Stimulated activated CD8-positive, alpha-beta memory T cell treated with anti-CD3 and anti-CD28 coated beads, Interleukin-15, amount 100 ng/mL, for 4 hours (primary cell): Measurements from ENCODE around the gene ZNF492.
"Not testable (repeated sequence)": the region's sequence is repeated elsewhere in the genome, so short reads cannot be mapped to it uniquely, and the experiment has no call there.

Source experiments
- DNase-seq, 2 donors: peaks; one replicate each; pipeline ENCODE4 v3.0.0-alpha.2; 2020; ENCODE audit warnings: low read depth in 2 of 2

ZNF492 gene

DNA sequence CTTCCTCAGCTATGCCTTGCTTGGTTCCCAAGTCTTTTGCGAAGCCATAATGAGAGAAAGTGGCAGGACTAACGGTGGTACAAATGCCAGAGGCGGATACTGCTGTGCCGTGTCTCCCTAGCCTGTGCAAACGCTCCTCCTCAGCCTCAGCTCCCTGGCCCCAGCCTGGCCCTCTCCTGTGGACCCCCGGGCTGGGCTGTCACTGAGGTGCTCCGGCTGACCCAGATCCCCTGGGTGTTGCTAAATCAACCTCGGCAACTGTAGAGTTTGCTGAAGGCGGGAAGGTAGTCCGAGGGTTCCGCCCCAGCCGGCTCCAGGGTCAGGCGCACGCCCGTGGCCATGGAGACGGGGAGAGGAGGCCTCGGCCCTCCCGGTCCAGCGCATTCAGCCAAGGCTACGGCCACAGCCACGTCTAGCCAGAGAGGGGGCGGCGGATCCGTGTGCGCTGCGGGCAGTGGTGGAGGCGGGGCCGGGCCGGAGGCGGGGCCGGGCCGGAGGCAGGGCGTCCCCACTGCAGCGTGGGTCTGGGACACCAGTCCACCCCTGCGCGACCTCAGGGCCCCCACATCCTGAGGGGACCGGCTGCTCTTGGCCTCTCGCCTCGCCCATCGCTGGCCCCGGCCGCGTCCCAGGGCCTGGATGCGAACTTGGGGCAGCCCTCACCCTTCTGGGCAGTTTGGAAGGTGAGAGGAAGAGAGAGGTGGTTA, 16.4 kb upstream of the ZNF492 start:
- no peak for DNase-seq

DNA sequence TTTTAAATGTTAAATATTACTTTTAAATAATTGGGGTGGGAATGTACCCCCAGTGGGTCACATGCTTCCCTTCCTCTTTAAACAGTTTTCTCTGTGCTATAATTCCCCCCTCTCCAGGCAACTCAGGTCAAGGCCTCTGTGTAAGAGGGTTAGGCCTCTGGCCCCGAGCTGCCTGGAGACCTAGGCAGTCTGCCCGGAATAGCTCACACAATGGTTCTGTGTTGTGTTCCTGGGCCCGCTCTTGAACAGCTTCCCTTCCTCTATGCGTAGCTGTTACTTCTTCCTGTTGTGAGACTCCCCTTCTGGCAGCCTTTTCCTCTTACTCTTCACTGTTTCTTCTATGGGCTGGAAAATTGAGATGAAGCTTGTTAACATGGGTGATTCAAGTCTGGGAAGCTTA, 14.8 kb upstream of the ZNF492 start:
- DNase-seq: no peak

DNA sequence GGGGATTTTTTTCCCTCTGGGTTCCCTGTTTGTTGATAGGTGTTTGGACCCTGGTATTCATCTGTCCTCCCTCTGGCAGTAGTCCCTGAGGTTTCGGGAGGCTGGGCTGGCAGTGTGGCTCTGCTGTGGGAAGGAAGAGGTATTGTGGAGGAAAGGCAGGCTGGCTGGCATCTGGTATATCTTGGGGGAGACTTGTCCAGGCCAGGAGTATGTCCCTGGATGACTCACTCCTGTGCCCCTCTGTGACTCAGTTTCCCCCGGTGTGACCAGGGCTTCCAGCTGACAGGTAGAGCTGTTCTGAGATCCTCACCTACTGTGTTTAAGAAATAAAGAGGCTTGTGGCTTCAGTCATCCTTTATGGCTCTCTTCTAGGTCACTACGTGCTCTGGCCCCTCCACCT, 14.2 kb upstream of the ZNF492 start:
- DNase-seq: no peak

DNA sequence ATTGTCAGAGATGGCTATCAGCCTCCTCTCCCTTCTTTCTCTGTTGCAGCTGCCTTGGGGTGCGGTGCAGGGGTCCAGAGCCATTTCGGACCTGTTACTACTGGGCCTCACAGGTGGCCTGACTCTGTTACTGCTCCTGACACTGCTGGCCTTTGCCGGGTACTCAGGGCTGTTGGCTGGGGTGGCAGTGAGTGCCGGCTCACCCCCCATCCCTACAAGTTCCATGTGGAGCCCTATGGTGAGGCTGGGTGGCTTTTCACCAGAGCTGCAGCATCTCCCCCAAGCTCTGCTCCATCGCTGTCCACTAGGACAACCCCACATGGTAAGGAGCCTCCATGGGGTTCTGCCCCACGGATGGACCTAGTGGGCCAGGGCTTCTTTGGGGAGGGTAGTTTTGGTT, 13.7 kb upstream of the ZNF492 start:
- no peak for DNase-seq

DNA sequence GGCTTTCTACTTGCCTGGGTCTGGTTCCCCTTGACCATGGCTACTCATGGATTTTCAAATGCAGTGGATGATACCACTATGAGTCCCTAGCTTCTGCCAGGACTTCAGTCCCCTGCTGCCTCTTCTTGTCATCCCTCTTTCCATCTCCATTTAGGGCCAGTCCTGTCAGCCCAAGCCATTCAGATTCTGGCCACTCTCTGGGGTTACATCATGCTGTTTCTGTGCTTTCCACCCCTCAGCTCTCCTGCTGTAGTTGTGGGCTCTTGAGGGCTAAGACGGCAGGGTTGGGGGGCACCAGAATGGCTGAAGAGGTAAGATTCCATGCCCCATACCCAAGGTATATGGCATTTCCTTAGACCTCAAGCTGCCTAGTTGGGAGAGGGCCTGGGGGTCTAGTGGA, 13.2 kb upstream of the ZNF492 start:
- no peak for DNase-seq

DNA sequence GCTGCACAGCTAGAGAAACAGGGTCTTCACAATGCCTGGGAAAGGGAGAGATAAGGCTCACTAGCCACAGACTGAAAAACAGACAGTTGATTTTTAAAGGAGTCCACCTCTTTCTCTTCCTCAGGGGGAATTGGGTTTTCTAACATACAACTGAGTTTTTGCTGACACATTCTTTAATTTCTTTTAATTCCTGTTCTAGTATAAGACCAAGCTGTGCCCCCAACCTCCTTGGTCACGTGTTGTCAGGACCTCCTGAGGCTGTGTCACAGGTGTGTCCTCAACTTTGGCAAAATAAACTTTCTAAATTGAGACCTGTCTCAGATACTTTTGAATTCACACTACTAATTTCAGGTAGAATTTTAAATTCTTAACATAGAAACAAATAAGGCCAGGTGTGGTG, 12.1 kb upstream of the ZNF492 start:
- DNase-seq: no peak

DNA sequence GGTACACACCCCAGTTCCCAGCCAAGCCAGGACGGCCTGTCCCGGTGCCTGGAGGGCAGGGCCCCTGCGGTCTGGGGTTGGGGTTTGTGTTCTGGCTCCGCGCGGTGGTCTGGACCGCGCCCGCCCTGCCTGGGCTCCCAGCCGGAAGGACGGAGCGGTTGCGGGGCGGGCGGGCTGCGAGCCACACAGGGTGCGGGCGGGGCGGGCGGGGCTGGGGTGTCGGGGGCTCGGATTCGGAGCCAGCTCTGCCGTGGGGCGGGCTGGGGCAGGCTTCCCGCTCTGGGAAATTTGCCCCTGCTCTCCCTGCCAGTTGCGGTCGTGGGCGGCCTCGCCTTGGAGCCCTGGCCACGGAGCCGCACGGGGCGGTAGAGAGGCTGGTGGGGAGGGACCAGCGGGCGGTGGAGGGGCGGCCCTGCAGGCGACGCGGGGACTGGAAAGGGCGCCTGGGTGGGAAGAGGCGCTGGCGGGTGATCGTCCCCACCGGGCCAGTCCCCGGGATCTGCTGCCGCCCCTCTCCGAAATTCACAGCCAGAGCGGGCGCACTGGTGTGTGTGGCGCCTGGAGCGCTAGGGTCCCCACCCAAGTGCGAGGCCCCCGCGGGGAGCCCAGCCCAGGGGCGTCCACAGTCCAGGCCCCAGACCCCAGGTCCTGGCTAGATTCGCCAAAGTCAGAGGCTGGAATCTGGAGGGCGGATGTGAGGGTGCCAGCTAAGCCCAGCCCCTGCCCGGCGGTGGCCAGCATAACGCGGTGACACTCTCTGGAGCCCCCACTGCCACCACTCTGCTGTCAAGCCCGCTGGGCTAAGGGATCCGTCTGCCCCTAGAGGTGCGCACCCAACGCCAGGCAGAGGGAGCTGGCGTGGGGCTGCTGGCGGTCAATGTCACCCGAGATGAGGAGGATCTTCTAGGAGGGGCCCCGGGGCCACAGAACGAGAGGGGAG, 11.0 kb upstream of the ZNF492 start:
- DNase-seq: no peak

DNA sequence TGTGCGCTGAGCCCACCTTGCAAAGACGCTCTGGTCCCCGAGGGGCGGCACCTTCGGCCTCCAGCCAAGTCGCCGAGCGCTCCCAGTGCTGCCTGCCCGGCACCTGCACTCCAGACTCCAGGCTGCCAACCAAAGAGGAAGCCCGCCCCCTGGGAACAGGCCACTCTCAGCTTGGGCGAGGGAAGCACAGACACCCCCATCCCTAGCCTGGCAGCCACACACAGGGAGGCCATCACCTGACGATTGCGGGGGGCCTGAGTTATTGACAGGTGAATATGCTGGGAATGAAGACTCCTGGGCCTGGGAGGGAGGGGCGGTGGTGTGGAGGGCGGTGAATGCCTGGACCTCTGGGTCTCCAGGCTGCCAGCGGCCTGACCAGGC, 10.3 kb upstream of the ZNF492 start:
- DNase-seq: no peak

DNA sequence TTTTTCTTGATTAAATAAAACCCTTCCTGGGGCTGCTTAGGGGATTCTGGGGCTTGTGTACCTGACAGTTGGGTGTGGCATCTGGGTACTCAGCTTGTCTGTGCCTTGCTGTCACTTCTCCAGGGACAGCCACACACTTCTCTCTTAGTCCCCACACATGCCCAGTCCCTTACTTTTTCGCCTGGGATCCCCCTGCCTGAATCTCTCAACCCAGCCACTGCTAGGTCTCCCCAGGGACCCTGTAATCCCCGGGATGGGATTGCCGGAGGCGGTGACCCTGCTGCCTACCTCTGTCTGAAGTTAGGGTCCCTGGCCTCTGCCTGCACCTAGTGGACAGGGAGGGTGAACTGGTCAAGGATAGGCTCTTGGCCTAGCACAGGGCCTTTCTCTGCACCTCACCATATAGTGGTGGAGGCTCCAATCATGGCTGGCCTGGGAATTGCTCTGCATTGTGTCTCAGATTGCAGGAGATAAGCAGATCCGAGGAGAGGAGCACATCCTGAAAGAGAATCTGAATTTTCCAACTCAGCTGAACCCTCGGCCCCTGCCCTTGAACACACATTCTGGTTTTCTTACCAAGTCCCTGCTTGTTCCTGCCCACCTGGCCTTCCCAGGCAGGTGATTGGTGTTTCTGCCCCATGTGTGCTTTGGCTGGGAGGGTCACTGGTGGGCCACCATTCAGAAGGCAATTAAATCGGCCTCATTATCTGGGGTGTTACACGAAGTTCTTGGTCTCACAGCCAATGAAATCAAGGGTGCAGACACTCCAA, 8.7 kb upstream of the ZNF492 start:
- no peak for DNase-seq

DNA sequence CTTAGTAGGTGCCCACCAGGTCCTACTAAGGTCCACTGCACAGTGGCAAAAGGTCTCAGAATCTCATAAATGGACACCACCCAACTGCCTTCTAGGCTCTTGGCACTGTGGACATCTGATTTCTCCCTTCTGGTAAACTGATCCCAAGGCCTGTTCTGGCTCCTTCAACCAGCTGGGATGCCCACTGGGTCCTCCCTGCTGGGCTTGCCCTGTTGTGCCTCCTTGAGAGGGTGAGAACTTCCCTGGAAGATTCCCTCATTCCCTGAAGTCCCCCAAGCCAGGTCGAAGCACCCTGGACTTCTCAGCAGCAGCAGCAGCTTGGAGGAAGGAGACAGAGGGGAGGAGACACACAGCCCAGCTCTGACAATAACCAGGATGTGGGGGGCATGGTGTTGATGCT, 6.6 kb upstream of the ZNF492 start:
- no peak for DNase-seq

DNA sequence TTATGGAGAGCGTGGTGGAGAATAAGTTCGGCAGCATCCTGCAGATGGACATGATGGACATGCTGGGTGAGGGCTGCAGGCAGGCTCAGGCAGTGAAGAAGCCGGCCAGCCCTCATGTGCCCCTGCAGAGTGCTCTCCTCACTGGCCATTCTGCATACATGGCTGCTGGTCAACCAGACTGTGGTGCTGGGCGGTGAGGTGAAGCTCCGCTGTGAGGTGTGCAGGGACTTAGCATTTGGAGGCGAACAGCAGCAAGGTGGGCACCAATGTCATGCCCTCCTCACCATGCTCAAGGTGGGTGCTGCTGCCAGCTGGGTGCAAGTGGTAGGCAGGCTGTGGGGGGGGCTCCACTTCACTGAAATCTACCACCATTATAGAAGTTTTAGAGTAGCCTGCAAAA, 5.7 kb upstream of the ZNF492 start:
- no peak for DNase-seq

DNA sequence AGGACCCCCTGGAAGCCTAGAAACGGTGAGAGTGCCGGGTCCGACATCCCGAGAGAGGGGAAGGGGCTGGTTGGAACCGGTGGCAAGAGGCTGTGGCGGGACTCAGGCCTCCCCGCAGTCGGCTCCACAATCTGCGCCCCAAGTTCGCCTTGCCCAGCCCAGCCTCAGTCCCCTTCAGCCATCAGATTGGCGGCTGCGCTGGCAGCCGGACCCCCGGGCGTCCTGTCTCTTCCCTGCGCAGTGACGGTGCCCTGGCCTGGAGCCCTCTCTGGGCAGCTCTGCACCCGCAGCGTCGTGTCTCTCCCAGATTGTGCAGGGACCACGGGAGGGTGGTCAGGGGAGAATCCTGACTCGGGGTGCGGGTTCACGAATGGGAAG, 315 bp downstream of the ZNF492 start:
- DNase-seq: no peak

DNA sequence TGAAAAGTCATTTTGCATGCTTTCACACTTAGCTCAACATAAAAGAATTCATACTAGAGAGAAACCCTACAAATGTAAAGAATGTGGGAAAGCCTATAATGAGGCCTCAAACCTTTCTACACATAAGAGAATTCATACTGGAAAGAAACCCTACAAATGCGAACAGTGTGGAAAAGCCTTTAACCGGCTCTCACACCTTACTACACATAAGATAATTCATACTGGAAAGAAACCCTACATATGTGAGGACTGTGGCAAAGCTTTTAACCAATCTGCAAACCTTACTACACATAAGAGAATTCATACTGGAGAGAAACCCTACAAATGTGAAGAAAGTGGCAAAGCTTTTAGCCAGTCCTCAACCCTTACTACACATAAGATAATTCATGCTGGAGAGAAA, 51.4 kb downstream of the ZNF492 start:
- DNase-seq: not testable (repeated sequence)

DNA sequence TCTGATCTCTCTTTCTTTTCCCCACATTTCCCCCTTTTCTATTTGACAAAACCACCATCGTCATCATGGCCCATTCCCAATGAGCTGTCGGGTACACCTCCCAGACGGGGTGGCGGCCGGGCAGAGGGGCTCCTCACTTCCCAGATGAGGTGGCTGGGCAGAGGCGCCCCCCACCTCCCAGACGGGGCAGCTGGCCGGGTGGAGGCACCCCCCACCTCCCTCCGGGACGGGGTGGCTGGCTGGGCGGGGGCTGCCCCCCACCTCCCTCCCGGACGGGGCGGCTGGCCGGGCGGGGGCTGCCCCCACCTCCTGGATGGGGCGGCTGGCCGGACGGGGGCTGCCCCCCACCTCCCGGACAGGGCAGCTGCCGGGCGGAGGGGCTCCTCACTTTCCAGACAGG, 68.5 kb downstream of the ZNF492 start:
- DNase-seq: not testable (repeated sequence)

DNA sequence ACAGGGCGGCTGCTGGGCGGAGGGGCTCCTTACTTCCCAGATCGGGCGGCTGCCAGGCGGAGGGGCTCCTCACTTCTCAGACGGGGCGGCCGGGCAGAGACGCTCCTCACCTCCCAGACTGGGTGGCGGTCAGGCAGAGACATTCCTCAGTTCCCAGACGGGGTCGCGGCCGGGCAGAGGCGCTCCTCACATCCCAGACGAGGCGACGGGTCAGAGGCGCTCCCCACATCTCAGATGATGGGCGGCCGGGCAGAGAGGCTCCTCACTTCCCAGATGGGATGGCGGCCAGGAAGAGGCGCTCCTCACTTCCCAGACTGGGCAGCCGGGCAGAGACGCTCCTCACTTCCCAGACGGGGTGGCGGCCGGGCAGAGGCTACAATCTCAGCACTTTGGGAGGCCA, 69.0 kb downstream of the ZNF492 start:
- not testable (repeated sequence) for DNase-seq

DNA sequence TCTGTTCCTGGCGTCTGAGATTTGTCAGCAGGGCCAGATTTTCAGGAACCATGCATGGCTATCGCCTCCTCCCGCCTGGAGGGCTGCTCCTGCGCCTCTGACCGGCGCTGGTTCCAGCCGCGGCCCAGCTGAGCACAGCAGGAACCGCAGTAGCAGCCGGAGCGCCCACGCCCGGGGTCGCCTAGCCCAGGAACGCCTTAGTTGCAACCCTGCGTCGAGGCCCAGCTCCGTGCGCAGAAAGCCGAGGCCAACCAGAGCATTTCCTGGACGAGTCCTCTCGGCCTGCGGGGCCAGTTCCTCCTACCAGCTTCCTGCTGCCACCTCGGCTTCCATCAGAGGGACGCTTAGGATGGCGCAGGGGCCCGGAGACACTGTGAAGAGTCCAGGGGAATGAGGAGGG, 74.9 kb downstream of the ZNF492 start:
- DNase-seq: no peak
